Superior temporal gyrus (tissue), 1 donor: Measurements from ENCODE around the gene ADCY10.
"Not testable (repeated sequence)": the region's sequence is repeated elsewhere in the genome, so short reads cannot be mapped to it uniquely, and the experiment has no call there.

Experiments
- DNase-seq: peaks from one replicate; pipeline ENCODE4 v3.0.0-alpha.2; 2016; ENCODE audit errors: extremely low spot score

Gene ADCY10

GRCh38 chr1:167926486-167926997, 12.6 kb upstream of the ADCY10 start:
- DNase-seq, result no peak

GRCh38 chr1:167924543-167925231, 10.8 kb upstream of the ADCY10 start:
- no peak for DNase-seq

DNA sequence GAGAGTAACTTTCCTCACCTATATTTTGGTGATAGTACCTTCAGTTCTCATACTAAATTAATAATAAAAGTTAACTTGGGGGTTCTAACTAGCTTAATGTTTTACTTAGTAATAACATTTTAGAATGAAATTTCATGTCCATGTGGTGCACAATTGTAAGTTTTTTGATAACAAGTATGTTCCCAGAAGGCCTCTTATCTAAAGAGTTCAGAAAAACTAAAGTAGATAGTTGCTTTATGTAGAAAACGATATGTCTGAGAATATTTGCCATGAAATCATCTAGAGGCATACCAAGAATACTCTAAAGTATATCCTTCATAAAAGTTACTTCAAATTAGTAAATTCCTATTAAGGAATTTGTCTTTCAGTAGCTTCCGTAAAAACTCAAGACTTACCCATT, 10.2 kb upstream of the ADCY10 start:
- no peak for DNase-seq

DNA sequence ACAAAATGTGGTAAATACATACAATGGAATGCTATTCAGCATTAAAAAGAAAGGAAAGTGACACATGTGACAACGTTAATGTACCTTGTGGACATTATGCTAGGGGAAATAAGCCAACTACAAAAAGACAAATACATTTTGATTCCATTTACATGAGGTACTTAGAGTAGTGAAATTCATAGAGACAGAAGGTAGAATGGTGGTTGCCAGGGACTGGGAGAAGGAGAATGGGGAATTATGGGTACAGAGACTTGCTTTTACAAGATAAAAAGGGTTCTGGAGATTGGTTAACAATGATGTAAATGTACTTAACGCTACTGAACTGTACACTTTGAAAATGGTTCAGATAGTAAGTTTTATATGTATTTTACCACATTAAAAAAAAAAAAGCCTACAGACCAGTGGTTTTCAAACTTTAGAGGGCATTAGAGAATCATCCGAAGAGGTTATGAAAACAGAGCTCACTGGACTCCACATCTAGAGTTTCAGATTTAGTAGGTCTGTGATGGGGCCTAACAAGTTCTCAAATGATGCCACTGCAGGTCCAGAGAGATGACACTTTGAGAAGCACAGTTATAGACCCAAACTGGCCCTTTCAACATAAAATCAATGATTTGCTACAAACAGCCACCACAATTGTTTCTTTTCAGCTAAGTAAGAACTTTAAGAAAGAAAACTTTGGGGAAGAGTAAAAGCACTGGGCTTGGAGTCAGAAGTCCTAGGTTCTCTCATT, 9.6 kb upstream of the ADCY10 start:
- no peak for DNase-seq

DNA sequence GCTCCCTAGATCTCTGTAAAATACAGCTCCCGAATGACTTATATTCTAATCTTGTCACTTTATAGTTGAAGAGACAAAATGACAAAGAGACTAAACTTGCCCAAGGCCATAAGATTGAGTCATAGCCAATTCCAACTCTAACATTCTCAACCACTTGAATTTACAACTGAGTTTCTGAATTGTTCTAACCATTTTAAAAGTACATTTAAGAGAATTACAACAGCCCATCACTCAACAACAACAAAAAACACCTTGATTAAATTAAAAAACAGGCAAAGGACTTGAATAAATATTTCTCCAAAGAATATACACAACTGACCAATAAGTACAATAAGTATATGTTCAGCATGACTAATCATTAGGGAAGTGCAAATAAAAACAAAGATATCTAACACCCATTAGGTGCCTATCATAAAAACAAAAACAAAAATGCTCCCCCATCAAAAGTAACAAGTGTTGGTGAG, 8.7 kb upstream of the ADCY10 start:
- DNase-seq, result no peak

DNA sequence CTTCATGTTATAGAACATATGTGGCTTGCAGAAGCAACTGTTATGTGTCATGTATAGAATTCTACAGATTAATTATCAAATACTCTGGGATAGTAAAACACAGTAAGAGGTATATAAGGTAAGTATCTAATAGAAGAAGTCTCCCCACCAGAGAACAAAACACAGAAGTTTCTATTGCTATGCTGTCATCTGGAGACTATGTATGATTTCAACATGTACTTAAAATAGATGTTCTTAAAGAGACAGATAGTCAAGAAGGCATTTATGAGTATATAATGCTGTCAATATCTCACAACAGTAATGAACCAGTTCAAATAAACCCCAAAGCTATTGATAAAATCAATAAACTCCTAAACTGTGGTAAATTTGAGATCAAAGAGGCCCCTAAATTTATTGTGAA, 8.1 kb upstream of the ADCY10 start:
- DNase-seq, result no peak

- no peak for DNase-seq
These were observed 3.0 kb upstream of the ADCY10 start for GRCh38 chr1:167916766-167917511.

DNA sequence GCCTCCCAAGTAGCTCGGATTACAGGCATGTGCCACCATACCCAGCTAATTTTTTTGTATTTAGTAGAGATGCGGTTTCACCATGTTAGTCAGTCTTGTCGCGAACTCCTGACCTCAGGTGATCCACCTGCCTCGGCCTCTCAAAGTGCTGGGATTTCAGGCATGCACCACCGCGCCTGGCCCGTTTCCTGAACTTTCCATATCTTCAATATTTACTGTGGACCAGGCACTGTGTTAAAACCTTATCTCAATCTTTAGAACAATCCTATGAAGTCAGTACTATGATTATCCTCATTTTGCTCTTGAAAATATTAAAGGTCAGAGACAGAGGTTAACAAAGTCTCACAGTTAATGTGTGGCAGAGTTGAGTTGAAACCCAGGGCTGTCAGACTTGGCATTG, 1.6 kb upstream of the ADCY10 start:
- no peak for DNase-seq

GRCh38 chr1:167912294-167912693, 1.6 kb downstream of the ADCY10 start:
- DNase-seq, result no peak

DNA sequence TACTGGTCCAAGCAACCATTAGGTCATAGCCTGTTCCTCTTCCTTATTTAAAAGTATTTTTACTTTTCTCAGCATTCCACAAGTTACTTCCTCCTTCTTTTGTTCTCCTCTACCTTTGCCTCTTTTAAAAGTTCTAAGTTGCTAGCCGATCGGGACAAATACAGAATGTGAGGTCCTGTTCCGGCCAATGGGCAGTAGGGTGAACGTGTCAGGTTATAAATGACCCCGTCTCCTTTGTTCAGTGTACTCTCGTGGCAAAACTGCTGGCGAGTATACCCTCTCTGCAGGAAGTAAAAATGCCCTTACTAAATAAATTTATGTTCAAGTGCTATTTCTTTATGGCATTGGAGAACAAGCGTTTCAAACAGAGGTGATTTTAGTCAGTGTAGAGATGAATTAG, 2.5 kb downstream of the ADCY10 start:
- DNase-seq, result no peak

DNA sequence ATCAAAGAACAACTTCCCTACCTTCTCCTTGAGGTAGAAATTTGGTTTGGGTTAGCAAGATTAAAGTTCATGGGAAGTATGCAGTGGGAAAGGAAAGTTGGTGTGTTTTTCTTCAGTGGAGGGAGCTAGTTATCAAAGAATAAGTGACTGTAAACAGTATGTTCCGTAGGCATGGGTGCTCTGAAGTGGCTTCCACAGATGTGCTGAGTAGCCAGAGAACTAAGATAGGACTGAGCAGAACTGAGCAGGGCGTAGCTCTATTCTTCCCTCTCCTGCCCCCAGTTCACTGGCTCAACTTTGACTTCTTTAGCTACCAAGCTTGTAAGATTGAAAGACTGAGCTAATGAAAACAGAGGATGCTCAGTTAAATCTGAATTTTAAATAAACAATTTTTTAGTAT, 3.4 kb downstream of the ADCY10 start:
- DNase-seq, result no peak

DNA sequence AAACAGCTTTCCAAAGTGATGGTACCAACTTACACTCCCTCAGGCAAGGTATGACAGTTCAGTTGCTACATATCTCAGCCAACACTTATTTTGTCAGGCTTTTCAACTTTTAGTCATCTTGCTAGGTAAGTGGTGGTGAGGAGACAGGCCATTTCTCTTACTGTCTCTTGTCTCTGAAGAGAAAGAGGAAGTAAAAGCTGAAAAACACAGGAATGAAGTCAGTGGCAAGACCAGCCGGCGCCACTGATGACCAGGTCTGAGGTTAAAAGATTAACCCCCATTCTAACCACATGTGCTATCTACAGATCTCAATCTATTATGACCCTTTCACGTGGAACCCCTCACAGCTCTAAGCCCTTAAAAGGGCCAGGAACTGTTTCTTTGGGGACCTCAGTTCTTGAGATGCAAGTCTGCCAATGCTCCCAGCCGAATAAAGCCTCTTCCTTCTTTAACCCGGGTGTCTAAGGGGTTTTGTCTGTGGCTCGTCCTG, 4.2 kb downstream of the ADCY10 start:
- DNase-seq, result no peak

GRCh38 chr1:167905671-167906070, 8.3 kb downstream of the ADCY10 start:
- no peak for DNase-seq

DNA sequence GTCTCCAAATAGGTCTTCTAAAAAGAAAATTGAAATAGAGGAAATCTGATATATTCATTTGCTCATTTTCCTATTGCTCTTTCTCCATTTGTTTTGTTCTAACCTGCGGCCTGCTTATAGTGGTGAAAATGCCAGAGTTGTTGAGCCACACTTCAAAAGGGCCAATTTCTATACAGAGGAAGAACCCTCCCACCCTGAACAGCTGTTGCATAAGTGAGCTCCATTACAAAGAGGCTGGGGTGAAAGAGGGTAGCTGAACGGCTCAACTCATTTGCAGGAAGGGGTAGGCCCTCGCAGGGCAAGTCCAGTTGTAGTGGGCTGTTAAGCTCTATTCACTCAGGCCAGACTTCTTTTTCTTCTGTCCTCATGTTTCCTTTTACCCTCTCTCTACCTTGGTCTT, 8.8 kb downstream of the ADCY10 start:
- DNase-seq, result no peak

- DNase-seq, result no peak
These were observed 9.2 kb downstream of the ADCY10 start for GRCh38 chr1:167904652-167905130.

GRCh38 chr1:167900907-167901306, 13.0 kb downstream of the ADCY10 start:
- no peak for DNase-seq

DNA sequence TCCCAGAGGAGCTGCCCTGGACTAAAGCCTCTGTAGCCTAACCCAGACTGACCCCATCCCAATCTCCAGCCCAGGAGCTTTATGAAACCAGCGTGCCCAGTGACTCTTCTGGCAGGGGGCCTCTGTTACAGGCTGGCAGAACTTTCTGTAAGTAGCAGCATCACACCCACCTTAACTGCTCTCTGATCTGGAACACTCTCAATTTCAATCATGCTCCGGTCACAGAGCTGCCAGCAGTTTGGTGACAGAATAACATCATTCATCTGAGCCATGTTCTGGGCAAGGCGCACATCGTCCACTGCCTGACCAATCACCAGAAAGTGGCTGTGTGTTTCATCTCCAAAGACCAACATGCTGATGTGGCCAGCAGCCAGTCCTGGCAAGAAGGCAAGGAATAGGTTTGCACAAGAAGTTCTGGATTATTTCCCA, 14.7 kb downstream of the ADCY10 start:
- no peak for DNase-seq

GRCh38 chr1:167898578-167899222, 15.2 kb downstream of the ADCY10 start:
- no peak for DNase-seq

GRCh38 chr1:167893798-167894197, 20.1 kb downstream of the ADCY10 start:
- no peak for DNase-seq

- no peak for DNase-seq
These were observed 23.5 kb downstream of the ADCY10 start for GRCh38 chr1:167890400-167890799.

GRCh38 chr1:167887187-167887586, 26.7 kb downstream of the ADCY10 start:
- DNase-seq, result not testable (repeated sequence)

DNA sequence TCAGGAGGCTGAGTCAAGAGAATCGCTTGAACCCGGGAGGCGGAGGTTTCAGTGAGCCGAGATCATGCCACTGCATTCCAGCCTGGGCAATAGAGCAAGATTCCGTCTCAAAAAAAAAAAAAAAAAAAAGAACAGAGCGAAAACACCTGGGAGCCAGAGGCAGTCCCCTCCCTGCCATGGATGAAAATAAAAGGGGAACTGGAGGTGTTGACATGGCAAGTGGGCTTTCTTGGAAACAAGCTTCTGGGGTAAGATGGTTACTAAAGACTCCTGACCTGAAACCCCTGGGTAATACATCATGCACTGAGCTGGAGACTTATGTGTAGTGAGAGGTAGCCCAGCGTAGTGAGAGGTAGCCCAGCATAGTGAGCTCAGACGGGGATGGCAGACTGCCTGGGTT, 31.6 kb downstream of the ADCY10 start:
- DNase-seq, result no peak
